OCI-LY1 (cell line): ENCODE results near the gene ZNF821.

Experiments
- H2AFZ ChIP-seq: fragments of 200-600 bp; sonication (generic), shearing (Covaris generic); 2 replicates; pipeline ENCODE4 v1.6.0; 2014; ENCODE audit warnings: antibody characterized with exemption, mild to moderate bottlenecking, low read length
- H3F3A ChIP-seq: fragments of 200-600 bp; sonication (generic), shearing (Covaris generic); 2 replicates; pipeline ENCODE4 v1.6.0; 2014; ENCODE audit warnings: mild to moderate bottlenecking, antibody characterized with exemption, low read length, moderate library complexity; ENCODE audit not compliant: insufficient read depth
- H3K27ac ChIP-seq: fragments of 200-600 bp; sonication (generic); 2 replicates; pipeline ENCODE4 v1.5.1; 2014; ENCODE audit warnings: low read length, mixed run types, mild to moderate bottlenecking, low read depth; ENCODE audit not compliant: poor library complexity, severe bottlenecking
- H3K27me3 ChIP-seq: fragments of 200-600 bp; sonication (generic); 2 replicates; pipeline ENCODE4 v1.6.0; 2014; ENCODE audit warnings: antibody characterized with exemption, mild to moderate bottlenecking, low read length, moderate library complexity; ENCODE audit not compliant: insufficient read depth
- H3K36me3 ChIP-seq: fragments of 200-600 bp; sonication (generic); 2 replicates; pipeline ENCODE4 v1.6.1; 2014; ENCODE audit warnings: mild to moderate bottlenecking, antibody characterized with exemption, low read length, moderate library complexity, mixed read lengths; ENCODE audit not compliant: insufficient read depth
- H3K4me1 ChIP-seq: fragments of 200-600 bp; sonication (generic); 2 replicates; pipeline ENCODE4 v1.5.1; 2014; ENCODE audit warnings: mild to moderate bottlenecking, low read length, moderate library complexity; ENCODE audit not compliant: insufficient read depth, severe bottlenecking
- H3K4me2 ChIP-seq: fragments of 200-600 bp; sonication (generic), shearing (Covaris generic); 2 replicates; pipeline ENCODE4 v1.6.1; 2014; ENCODE audit warnings: low read length
- H3K4me3 ChIP-seq: fragments of 200-600 bp; sonication (generic); 2 replicates; pipeline ENCODE4 v1.5.1; 2014; ENCODE audit warnings: low read length, low read depth, mild to moderate bottlenecking, mixed read lengths; ENCODE audit not compliant: poor library complexity, severe bottlenecking
- H3K79me2 ChIP-seq: fragments of 200-600 bp; shearing (Covaris generic); 2 replicates; pipeline ENCODE4 v1.6.1; 2016; ENCODE audit warnings: mixed run types, low read length, mixed read lengths; ENCODE audit not compliant: insufficient read depth
- H3K9ac ChIP-seq: fragments of 200-600 bp; sonication (generic), shearing (Covaris generic); 2 replicates; pipeline ENCODE4 v1.6.1; 2014; ENCODE audit warnings: mild to moderate bottlenecking, low read length, mixed read lengths
- H3K9me2 ChIP-seq: fragments of 200-600 bp; sonication (generic), shearing (Covaris generic); 2 replicates; pipeline ENCODE4 v1.6.1; 2014; ENCODE audit warnings: low read depth, mild to moderate bottlenecking, low read length, mixed read lengths
- H3K9me3 ChIP-seq: fragments of 200-600 bp; shearing (Covaris generic); 2 replicates; pipeline ENCODE4 v1.6.1; 2014; ENCODE audit warnings: low read length, mixed read lengths
- H4K20me1 ChIP-seq: fragments of 200-600 bp; sonication (generic), shearing (Covaris generic); 2 replicates; pipeline ENCODE4 v1.6.0; 2016; ENCODE audit warnings: mild to moderate bottlenecking, low read length; ENCODE audit not compliant: insufficient read depth
- EZH2 ChIP-seq: fragments of 200-600 bp; sonication (generic), shearing (Covaris generic); IDR thresholded peaks from 2 replicates; pipeline ENCODE4 v1.8.0; 2017; ENCODE audit warnings: borderline replicate concordance, mixed run types, mild to moderate bottlenecking, antibody characterized with exemption, low read length, moderate library complexity, mixed read lengths
- TF ChIP-seq, protein P1 (sequence below): fragments of 200-600 bp; sonication (generic), shearing (Covaris generic); IDR thresholded peaks from 2 replicates; pipeline ENCODE4 v1.5.1; 2017; ENCODE audit warnings: mild to moderate bottlenecking, antibody characterized with exemption, low read length, moderate library complexity, mixed read lengths

Gene ZNF821, protein sequence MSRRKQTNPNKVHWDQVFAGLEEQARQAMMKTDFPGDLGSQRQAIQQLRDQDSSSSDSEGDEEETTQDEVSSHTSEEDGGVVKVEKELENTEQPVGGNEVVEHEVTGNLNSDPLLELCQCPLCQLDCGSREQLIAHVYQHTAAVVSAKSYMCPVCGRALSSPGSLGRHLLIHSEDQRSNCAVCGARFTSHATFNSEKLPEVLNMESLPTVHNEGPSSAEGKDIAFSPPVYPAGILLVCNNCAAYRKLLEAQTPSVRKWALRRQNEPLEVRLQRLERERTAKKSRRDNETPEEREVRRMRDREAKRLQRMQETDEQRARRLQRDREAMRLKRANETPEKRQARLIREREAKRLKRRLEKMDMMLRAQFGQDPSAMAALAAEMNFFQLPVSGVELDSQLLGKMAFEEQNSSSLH

DNA sequence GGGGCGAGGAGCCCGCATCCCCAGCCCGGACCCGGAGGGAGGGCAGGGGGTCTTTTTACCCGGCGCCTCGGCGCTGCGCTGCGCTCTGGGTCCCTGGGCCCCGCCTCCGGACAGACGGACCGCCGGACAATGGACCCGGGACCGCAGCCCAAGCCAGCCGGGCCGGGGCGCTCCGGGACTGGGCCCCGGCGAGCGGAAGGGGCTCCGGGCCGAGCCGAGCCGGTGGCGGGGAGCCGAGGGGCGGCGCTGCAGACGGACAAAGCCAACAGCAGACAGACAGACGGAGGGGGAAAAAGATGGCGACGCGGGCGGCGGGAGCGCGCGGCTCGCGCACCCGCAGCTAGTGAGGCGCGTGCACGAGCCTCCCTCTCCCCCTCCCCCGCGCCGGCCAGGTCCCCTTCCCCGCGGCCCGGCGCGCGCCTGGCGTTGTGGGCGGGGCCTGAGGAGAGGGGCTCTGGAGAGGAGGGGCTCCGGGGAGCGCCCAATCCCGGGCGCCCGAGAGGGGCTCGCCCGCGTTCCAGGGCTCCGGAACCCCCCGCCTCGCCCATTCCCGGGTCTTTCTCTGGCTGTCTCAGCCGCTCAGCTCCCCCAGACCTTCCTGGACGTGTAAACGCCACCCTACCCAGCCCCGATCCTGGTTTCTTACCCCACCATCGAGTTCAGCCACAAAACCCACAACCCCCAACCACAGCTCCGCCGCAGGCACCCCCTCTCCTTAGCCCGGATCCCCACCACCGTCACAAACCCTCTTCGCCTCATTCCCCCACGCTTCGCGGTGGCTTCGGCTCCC lies at the start of gene ZNF821:
Gene ZNF821 (minus strand): TSS at position 334 of the 790 bp plus-strand sequence. CDS start 4,236 bp downstream, outside the sequence.
- Histone ChIP-seq H3K27me3 (no peaks in the 10 kb centered on the region), H4K20me1 (no peaks in the 10 kb centered on the region), H3K27ac (peak within 1 kb of the TSS; percentile 71), H3K9me3 (no peaks in the 10 kb centered on the region), H3K4me3 (peak within 1 kb of the TSS; percentile 86), H3K79me2 (no peaks in the 10 kb centered on the region), H2AFZ (peak within 1 kb of the TSS; percentile 98), H3K4me1 (peaks cover 37% of the 10 kb centered on the region), H3K9ac (peak within 1 kb of the TSS; percentile 86), H3K36me3 (peaks cover 16% of the 10 kb centered on the region; the same call in 1 of the 2 replicates), H3K4me2 (peak within 1 kb of the TSS; percentile 84), H3F3A (peaks cover 5% of the 10 kb centered on the region; the same call in 1 of the 2 replicates), H3K9me2 (no peaks in the 10 kb centered on the region)
- TF ChIP-seq, protein P1, sequence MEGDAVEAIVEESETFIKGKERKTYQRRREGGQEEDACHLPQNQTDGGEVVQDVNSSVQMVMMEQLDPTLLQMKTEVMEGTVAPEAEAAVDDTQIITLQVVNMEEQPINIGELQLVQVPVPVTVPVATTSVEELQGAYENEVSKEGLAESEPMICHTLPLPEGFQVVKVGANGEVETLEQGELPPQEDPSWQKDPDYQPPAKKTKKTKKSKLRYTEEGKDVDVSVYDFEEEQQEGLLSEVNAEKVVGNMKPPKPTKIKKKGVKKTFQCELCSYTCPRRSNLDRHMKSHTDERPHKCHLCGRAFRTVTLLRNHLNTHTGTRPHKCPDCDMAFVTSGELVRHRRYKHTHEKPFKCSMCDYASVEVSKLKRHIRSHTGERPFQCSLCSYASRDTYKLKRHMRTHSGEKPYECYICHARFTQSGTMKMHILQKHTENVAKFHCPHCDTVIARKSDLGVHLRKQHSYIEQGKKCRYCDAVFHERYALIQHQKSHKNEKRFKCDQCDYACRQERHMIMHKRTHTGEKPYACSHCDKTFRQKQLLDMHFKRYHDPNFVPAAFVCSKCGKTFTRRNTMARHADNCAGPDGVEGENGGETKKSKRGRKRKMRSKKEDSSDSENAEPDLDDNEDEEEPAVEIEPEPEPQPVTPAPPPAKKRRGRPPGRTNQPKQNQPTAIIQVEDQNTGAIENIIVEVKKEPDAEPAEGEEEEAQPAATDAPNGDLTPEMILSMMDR, result peak; percentile 58
- TF ChIP-seq EZH2, result no peak

- Histone ChIP-seq H4K20me1 (peaks cover 3% of the 10 kb centered on the region; the same call in 1 of the 2 replicates), H2AFZ (no peak overlapping the region)
These were observed 49.0 kb upstream of the ZNF821 start for GRCh38 chr16:71933017-71933416.

GRCh38 chr16:71931599-71931998 lies 47.6 kb upstream of the ZNF821 start:
- Histone ChIP-seq H3K36me3 (peaks cover 75% of the 10 kb centered on the region), H3F3A (no peaks in the 10 kb centered on the region), H4K20me1 (peaks cover 3% of the 10 kb centered on the region; the same call in 1 of the 2 replicates)

More at GRCh38 chr16:71933017-71933416, 49.0 kb upstream of the ZNF821 start:
- no peak overlapping the region for H3K4me2 ChIP-seq
- no peaks in the 10 kb centered on the region for H3K9me2 ChIP-seq
- H3F3A ChIP-seq, result no peaks in the 10 kb centered on the region
- H3K4me1 ChIP-seq, result no peaks in the 10 kb centered on the region
- H3K36me3 ChIP-seq, result peaks cover 61% of the 10 kb centered on the region
- H3K4me3 ChIP-seq, result no peak overlapping the region
- 0 out of 2 replicates have a peak, but pooled peaks cover 3% of the 10 kb centered on the region for H3K9me3 ChIP-seq
- no peak overlapping the region for H3K9ac ChIP-seq
- 0 out of 2 replicates have a peak, but pooled peaks cover 2% of the 10 kb centered on the region for H3K79me2 ChIP-seq
- no peak overlapping the region for H3K27ac ChIP-seq
- TF ChIP-seq, protein P1, result no peak
- TF ChIP-seq EZH2, result no peak
- no peaks in the 10 kb centered on the region for H3K27me3 ChIP-seq

More at GRCh38 chr16:71931599-71931998, 47.6 kb upstream of the ZNF821 start:
- no peak for TF ChIP-seq EZH2
- TF ChIP-seq, protein P1, result no peak
- Histone ChIP-seq H3K79me2 (0 out of 2 replicates have a peak, but pooled peaks cover 2% of the 10 kb centered on the region), H3K9me2 (no peaks in the 10 kb centered on the region), H3K9me3 (no peaks in the 10 kb centered on the region), H3K9ac (no peak overlapping the region), H2AFZ (no peak overlapping the region), H3K4me1 (no peaks in the 10 kb centered on the region), H3K27ac (no peak overlapping the region), H3K4me3 (no peak overlapping the region), H3K27me3 (no peaks in the 10 kb centered on the region), H3K4me2 (no peak overlapping the region)
